ENCODE data around the gene MS4A8.

MS4A8 gene

GRCh38 chr11:60765355-60765754 is 65.9 kb downstream of the MS4A8 start:
- H3K27ac ChIP-seq: no peak overlapping the region
- no peak for TF ChIP-seq CTCF (IDR thresholded peaks at IDR 0.05)
- no peak for TF ChIP-seq ZFX (IDR thresholded peaks at IDR 0.05; ENCODE audit: borderline replicate concordance)

Measured in 22Rv1 (cell line).